OCI-LY1 (cell line): ENCODE measurements around the gene PTPRN2.
A peak's percentile ranks its signal among the peaks of the same experiment; 100 is the strongest.
"Not testable (repeated sequence)": the region's sequence is repeated elsewhere in the genome, so short reads cannot be mapped to it uniquely, and the experiment has no call there.

Experiments used
- H2AFZ ChIP-seq: fragments of 200-600 bp; sonication (generic), shearing (Covaris generic); 2 replicates; pipeline ENCODE4 v1.6.0; 2014; ENCODE audit warnings: antibody characterized with exemption, mild to moderate bottlenecking, low read length
- H3F3A ChIP-seq: fragments of 200-600 bp; sonication (generic), shearing (Covaris generic); 2 replicates; pipeline ENCODE4 v1.6.0; 2014; ENCODE audit warnings: mild to moderate bottlenecking, antibody characterized with exemption, low read length, moderate library complexity; ENCODE audit not compliant: insufficient read depth
- H3K27ac ChIP-seq: fragments of 200-600 bp; sonication (generic); 2 replicates; pipeline ENCODE4 v1.5.1; 2014; ENCODE audit warnings: low read length, mixed run types, mild to moderate bottlenecking, low read depth; ENCODE audit not compliant: poor library complexity, severe bottlenecking
- H3K27me3 ChIP-seq: fragments of 200-600 bp; sonication (generic); 2 replicates; pipeline ENCODE4 v1.6.0; 2014; ENCODE audit warnings: antibody characterized with exemption, mild to moderate bottlenecking, low read length, moderate library complexity; ENCODE audit not compliant: insufficient read depth
- H3K36me3 ChIP-seq: fragments of 200-600 bp; sonication (generic); 2 replicates; pipeline ENCODE4 v1.6.1; 2014; ENCODE audit warnings: mild to moderate bottlenecking, antibody characterized with exemption, low read length, moderate library complexity, mixed read lengths; ENCODE audit not compliant: insufficient read depth
- H3K4me1 ChIP-seq: fragments of 200-600 bp; sonication (generic); 2 replicates; pipeline ENCODE4 v1.5.1; 2014; ENCODE audit warnings: mild to moderate bottlenecking, low read length, moderate library complexity; ENCODE audit not compliant: insufficient read depth, severe bottlenecking
- H3K4me2 ChIP-seq: fragments of 200-600 bp; sonication (generic), shearing (Covaris generic); 2 replicates; pipeline ENCODE4 v1.6.1; 2014; ENCODE audit warnings: low read length
- H3K4me3 ChIP-seq: fragments of 200-600 bp; sonication (generic); 2 replicates; pipeline ENCODE4 v1.5.1; 2014; ENCODE audit warnings: low read length, low read depth, mild to moderate bottlenecking, mixed read lengths; ENCODE audit not compliant: poor library complexity, severe bottlenecking
- H3K79me2 ChIP-seq: fragments of 200-600 bp; shearing (Covaris generic); 2 replicates; pipeline ENCODE4 v1.6.1; 2016; ENCODE audit warnings: mixed run types, low read length, mixed read lengths; ENCODE audit not compliant: insufficient read depth
- H3K9ac ChIP-seq: fragments of 200-600 bp; sonication (generic), shearing (Covaris generic); 2 replicates; pipeline ENCODE4 v1.6.1; 2014; ENCODE audit warnings: mild to moderate bottlenecking, low read length, mixed read lengths
- H3K9me2 ChIP-seq: fragments of 200-600 bp; sonication (generic), shearing (Covaris generic); 2 replicates; pipeline ENCODE4 v1.6.1; 2014; ENCODE audit warnings: low read depth, mild to moderate bottlenecking, low read length, mixed read lengths
- H3K9me3 ChIP-seq: fragments of 200-600 bp; shearing (Covaris generic); 2 replicates; pipeline ENCODE4 v1.6.1; 2014; ENCODE audit warnings: low read length, mixed read lengths
- H4K20me1 ChIP-seq: fragments of 200-600 bp; sonication (generic), shearing (Covaris generic); 2 replicates; pipeline ENCODE4 v1.6.0; 2016; ENCODE audit warnings: mild to moderate bottlenecking, low read length; ENCODE audit not compliant: insufficient read depth
- CTCF ChIP-seq: fragments of 200-600 bp; sonication (generic), shearing (Covaris generic); IDR thresholded peaks from 2 replicates; pipeline ENCODE4 v1.5.1; 2017; ENCODE audit warnings: mild to moderate bottlenecking, antibody characterized with exemption, low read length, moderate library complexity, mixed read lengths
- EZH2 ChIP-seq: fragments of 200-600 bp; sonication (generic), shearing (Covaris generic); IDR thresholded peaks from 2 replicates; pipeline ENCODE4 v1.8.0; 2017; ENCODE audit warnings: borderline replicate concordance, mixed run types, mild to moderate bottlenecking, antibody characterized with exemption, low read length, moderate library complexity, mixed read lengths

PTPRN2 gene

DNA sequence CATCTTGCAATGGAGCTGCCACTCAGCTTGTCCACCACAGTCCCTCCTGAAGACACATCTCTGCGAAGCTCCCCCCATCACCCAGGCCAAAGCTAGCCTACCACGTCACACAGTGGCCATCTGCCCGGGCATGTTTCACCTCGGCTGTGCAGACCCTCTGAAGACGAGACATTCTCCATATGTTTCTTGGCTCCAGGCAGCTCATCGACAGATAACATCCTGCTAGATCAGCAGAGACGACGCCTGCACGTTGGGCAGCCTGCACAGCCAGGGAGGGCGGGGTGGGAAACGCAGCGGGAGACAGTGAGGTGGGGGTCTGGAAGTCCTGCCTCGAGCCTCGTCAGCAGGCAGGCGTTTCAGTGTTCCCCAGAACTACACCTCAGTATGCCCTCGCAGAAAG lies 53.0 kb downstream of the PTPRN2 start:
- no peaks in the 10 kb centered on the region for H3K79me2 ChIP-seq
- H3K27me3 ChIP-seq: no peaks in the 10 kb centered on the region
- H3K4me2 ChIP-seq: no peak overlapping the region
- H2AFZ ChIP-seq: no peak overlapping the region
- peaks cover 7% of the 10 kb centered on the region for H3K9me3 ChIP-seq
- peaks cover 80% of the 10 kb centered on the region for H3K4me1 ChIP-seq
- H3K4me3 ChIP-seq: no peak overlapping the region
- no peaks in the 10 kb centered on the region for H4K20me1 ChIP-seq
- no peaks in the 10 kb centered on the region for H3K36me3 ChIP-seq
- no peak overlapping the region for H3K9ac ChIP-seq
- no peaks in the 10 kb centered on the region for H3K9me2 ChIP-seq
- H3F3A ChIP-seq: peaks cover 11% of the 10 kb centered on the region; the same call in 1 of the 2 replicates
- TF ChIP-seq EZH2: no peak
- no peak for TF ChIP-seq CTCF
- H3K27ac ChIP-seq: no peak overlapping the region

GRCh38 chr7:158534134-158534515 lies 53.5 kb downstream of the PTPRN2 start:
- Histone ChIP-seq H3K4me1 (peaks cover 80% of the 10 kb centered on the region), H3F3A (peaks cover 11% of the 10 kb centered on the region; the same call in 1 of the 2 replicates)
- not testable (repeated sequence) for H3K9me3 ChIP-seq, H2AFZ ChIP-seq, H3K79me2 ChIP-seq, H3K36me3 ChIP-seq, H3K4me3 ChIP-seq, H3K4me2 ChIP-seq, H3K27ac ChIP-seq, H3K27me3 ChIP-seq, H3K9ac ChIP-seq, H3K9me2 ChIP-seq, H4K20me1 ChIP-seq

DNA sequence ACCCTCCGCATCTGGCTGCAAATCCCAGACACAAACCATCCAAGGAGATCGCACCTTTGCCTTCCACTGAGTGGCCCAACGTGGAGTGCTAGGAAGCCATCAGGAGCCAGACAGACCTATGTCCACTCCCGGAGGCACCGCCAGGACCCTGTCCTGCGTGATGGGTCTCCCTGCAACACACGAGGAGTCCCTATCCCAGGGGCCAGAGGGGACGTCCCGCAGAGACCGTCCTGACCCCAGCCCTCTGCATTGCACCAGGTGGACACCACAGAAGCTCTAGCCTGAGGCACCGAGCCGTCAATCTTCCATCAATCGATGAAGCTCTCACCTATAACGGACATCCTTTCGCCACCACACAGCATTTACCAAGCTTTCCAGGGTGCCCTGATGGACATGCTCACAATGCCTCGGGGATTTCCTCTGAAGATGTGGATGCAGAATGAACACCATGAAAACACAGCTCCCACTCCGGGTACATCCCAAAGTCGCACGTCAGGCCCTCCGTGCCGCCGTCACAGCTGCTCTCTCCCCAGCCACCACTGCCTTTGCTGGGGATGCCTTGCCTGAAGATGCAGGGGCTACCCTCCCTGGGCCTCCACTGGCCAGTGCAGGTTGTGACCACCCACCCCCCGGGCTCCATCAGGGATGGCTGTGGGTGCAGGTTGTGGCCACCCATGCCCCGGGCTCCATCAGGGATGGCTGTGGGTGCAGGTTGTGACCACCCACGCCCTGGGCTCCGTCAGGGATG lies 54.1 kb downstream of the PTPRN2 start:
- no peak overlapping the region for H3K4me2 ChIP-seq
- no peaks in the 10 kb centered on the region for H3K27me3 ChIP-seq
- no peaks in the 10 kb centered on the region for H3K79me2 ChIP-seq
- no peak overlapping the region for H2AFZ ChIP-seq
- peak overlapping the region; percentile 98 for H3K27ac ChIP-seq
- H3K9me2 ChIP-seq: no peaks in the 10 kb centered on the region
- H3K9ac ChIP-seq: no peak overlapping the region
- no peak overlapping the region for H3K4me3 ChIP-seq
- H3K36me3 ChIP-seq: no peaks in the 10 kb centered on the region
- H4K20me1 ChIP-seq: no peaks in the 10 kb centered on the region
- peaks cover 11% of the 10 kb centered on the region; the same call in 1 of the 2 replicates for H3F3A ChIP-seq
- H3K9me3 ChIP-seq: peaks cover 7% of the 10 kb centered on the region
- H3K4me1 ChIP-seq: peaks cover 80% of the 10 kb centered on the region
- no peak for TF ChIP-seq EZH2
- no peak for TF ChIP-seq CTCF
